WTC11 (cell line): Measurements from ENCODE around the gene PDE8A. TPM values are rescaled to one million over a fixed set of nuclear protein-coding genes. Genes with fewer than 3 reads are reported as not detected.

Source experiments
- ATAC-seq: fragments of 200-7000 bp; cut with Tn5 transposase; 2 replicates; pipeline ENCODE4 v1.10.0; 2021; ENCODE audit warnings: mild to moderate bottlenecking, moderate library complexity
- CTCF ChIA-PET: fragments of 300-600 bp; sonication (Branson Sonifier 250); formaldehyde crosslinking; loops from one replicate; lab custom pipeline; 2021; ENCODE audit warnings: antibody characterized with exemption; lab: Charles Lee
- POLR2A ChIA-PET: fragments of 350-600 bp; sonication (Branson Sonifier 250); formaldehyde crosslinking; loops from one replicate; lab custom pipeline; 2021; ENCODE audit warnings: antibody characterized with exemption; lab: Charles Lee
- DNase-seq: peaks from one replicate; pipeline ENCODE4 v3.0.0; 2021; ENCODE audit warnings: low spot score
- H3K27ac Mint-ChIP-seq: 2 replicates; pipeline ENCODE4 v1.8.0; 2021; ENCODE audit warnings: mixed read lengths
- H3K27me3 Mint-ChIP-seq: 2 replicates; pipeline ENCODE4 v1.8.0; 2021; ENCODE audit warnings: low read depth, mild to moderate bottlenecking, moderate library complexity, mixed read lengths
- H3K36me3 Mint-ChIP-seq: 2 replicates; pipeline ENCODE4 v1.8.0; 2021; ENCODE audit warnings: mixed read lengths
- H3K4me1 Mint-ChIP-seq: 2 replicates; pipeline ENCODE4 v1.8.0; 2022; ENCODE audit warnings: mixed read lengths
- H3K4me3 Mint-ChIP-seq: 2 replicates; pipeline ENCODE4 v1.8.0; 2021; ENCODE audit warnings: mild to moderate bottlenecking, moderate library complexity, mixed read lengths
- H3K9me3 Mint-ChIP-seq: 2 replicates; pipeline ENCODE4 v1.8.0; 2021; ENCODE audit warnings: mixed read lengths
- ATF1 ChIP-seq: sonication (generic); formaldehyde crosslinking; IDR thresholded peaks from 2 replicates; pipeline ENCODE4 v1.8.1; 2023; ENCODE audit warnings: mild to moderate bottlenecking, moderate library complexity, missing genetic modification reagents
- CBFB ChIP-seq: sonication (generic); formaldehyde crosslinking; IDR thresholded peaks from 2 replicates; pipeline ENCODE4 v1.8.1; 2022; ENCODE audit warnings: mild to moderate bottlenecking, low read depth, missing genetic modification reagents
- E2F1 ChIP-seq: sonication (generic); formaldehyde crosslinking; IDR thresholded peaks from 2 replicates; pipeline ENCODE4 v1.8.0; 2022; ENCODE audit warnings: mild to moderate bottlenecking, missing genetic modification reagents
- E2F4 ChIP-seq: sonication (generic); formaldehyde crosslinking; IDR thresholded peaks from 2 replicates; pipeline ENCODE4 v1.8.1; 2022; ENCODE audit warnings: low read depth, mild to moderate bottlenecking, moderate library complexity, missing genetic modification reagents, borderline replicate concordance
- ESRRA ChIP-seq: sonication (generic); formaldehyde crosslinking; IDR thresholded peaks from 2 replicates; pipeline ENCODE4 v1.8.1; 2022; ENCODE audit warnings: mild to moderate bottlenecking, missing genetic modification reagents, borderline replicate concordance
- JUN ChIP-seq: sonication (generic); formaldehyde crosslinking; IDR thresholded peaks from 2 replicates; pipeline ENCODE4 v1.8.0; 2023; ENCODE audit warnings: mild to moderate bottlenecking, missing genetic modification reagents
- NFE2L1 ChIP-seq: sonication (generic); formaldehyde crosslinking; IDR thresholded peaks from 2 replicates; pipeline ENCODE4 v1.8.1; 2023; ENCODE audit warnings: missing genetic modification reagents
- NR1H2 ChIP-seq: sonication (generic); formaldehyde crosslinking; IDR thresholded peaks from 2 replicates; pipeline ENCODE4 v1.9.0; 2021; ENCODE audit warnings: mild to moderate bottlenecking, moderate library complexity, missing genetic modification reagents
- NR3C1 ChIP-seq: sonication (generic); formaldehyde crosslinking; conservative IDR thresholded peaks from 2 replicates; pipeline ENCODE4 v1.8.1; 2023; ENCODE audit warnings: low read depth, mild to moderate bottlenecking, missing genetic modification reagents
- PRDM15 ChIP-seq: sonication (generic); formaldehyde crosslinking; IDR thresholded peaks from 2 replicates; pipeline ENCODE4 v1.8.0; 2022; ENCODE audit warnings: missing genetic modification reagents
- SMAD3 ChIP-seq: sonication (generic); formaldehyde crosslinking; IDR thresholded peaks from 2 replicates; pipeline ENCODE4 v1.8.0; 2022; ENCODE audit warnings: missing genetic modification reagents, mild to moderate bottlenecking, borderline replicate concordance
- TP53 ChIP-seq: sonication (generic); formaldehyde crosslinking; IDR thresholded peaks from 2 replicates; pipeline ENCODE4 v1.8.1; 2023; ENCODE audit warnings: mild to moderate bottlenecking, missing genetic modification reagents
- USF2 ChIP-seq: sonication (generic); formaldehyde crosslinking; IDR thresholded peaks from 2 replicates; pipeline ENCODE4 v1.8.1; 2023; ENCODE audit warnings: mild to moderate bottlenecking, missing genetic modification reagents, moderate library complexity
- ZBTB21 ChIP-seq: sonication (generic); formaldehyde crosslinking; IDR thresholded peaks from 2 replicates; pipeline ENCODE4 v1.8.1; 2023; ENCODE audit warnings: mild to moderate bottlenecking, missing genetic modification reagents, borderline replicate concordance
- ZNF317 ChIP-seq: sonication (generic); formaldehyde crosslinking; IDR thresholded peaks from 2 replicates; pipeline ENCODE4 v1.8.1; 2023; ENCODE audit warnings: low read depth, mild to moderate bottlenecking, moderate library complexity, missing genetic modification reagents, borderline replicate concordance
- ZNF512 ChIP-seq: sonication (generic); formaldehyde crosslinking; IDR thresholded peaks from 2 replicates; pipeline ENCODE4 v1.8.1; 2022; ENCODE audit warnings: missing genetic modification reagents, borderline replicate concordance
- total RNA-seq: library from RNA; stranded (reverse); gene quantifications from 3 replicates; pipeline ENCODE4 v1.2.3, GENCODE V29; 2021
- TF ChIP-seq, protein P1 (sequence below): sonication (generic); formaldehyde crosslinking; IDR thresholded peaks from 2 replicates; pipeline ENCODE4 v1.8.1; 2022; ENCODE audit warnings: mild to moderate bottlenecking, missing genetic modification reagents, moderate library complexity, borderline replicate concordance
- TF ChIP-seq, protein P2 (sequence below): sonication (generic); formaldehyde crosslinking; IDR thresholded peaks from 2 replicates; pipeline ENCODE4 v1.8.1; 2023; ENCODE audit warnings: mild to moderate bottlenecking, moderate library complexity, missing genetic modification reagents

Gene PDE8A
- total RNA-seq, 1 experiment from 2014 or later: 13.9 TPM

DNA sequence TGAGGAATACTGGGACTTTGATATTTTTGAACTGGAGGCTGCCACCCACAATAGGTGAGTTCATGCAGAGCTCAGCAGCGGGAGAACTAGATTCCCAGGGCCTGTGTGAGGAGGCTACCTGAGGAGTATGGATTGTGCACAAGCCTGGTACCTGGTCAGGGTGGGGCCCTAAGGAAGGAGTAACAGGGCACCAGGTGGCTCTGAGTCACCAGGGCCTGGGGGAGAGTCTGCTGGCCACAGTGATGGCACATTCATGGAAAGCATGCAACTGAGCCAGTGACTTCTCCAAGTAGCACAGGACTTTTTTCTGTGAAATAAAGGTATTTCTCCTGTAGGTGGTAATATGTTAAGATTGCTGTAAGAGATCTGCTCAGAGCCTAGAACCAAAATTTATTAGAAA, 134.4 kb downstream of the PDE8A start (continued):
- no peak for TF ChIP-seq PRDM15 (CRISPR knock-in tag)
- no peak for TF ChIP-seq ZBTB21

GRCh38 chr15:85116494-85116893, 134.8 kb downstream of the PDE8A start:
- no peak for DNase-seq
- Mint-ChIP-seq H3K36me3 (peaks cover 10% of the 10 kb centered on the region), H3K9me3 (no peaks in the 10 kb centered on the region)
- ChIA-PET CTCF (no interaction called here), POLR2A (no interaction called here)
- TF ChIP-seq E2F1 (CRISPR knock-in tag) (no peak), ESRRA (CRISPR knock-in tag) (no peak), ATF1 (CRISPR knock-in tag) (no peak), E2F4 (CRISPR knock-in tag) (no peak), CBFB (no peak), USF2 (CRISPR knock-in tag) (no peak), NR3C1 (no peak), ZNF512 (CRISPR knock-in tag) (no peak), JUN (CRISPR knock-in tag) (no peak), ZNF317 (CRISPR knock-in tag) (no peak), TP53 (CRISPR knock-in tag) (no peak), NFE2L1 (CRISPR knock-in tag) (no peak), NR1H2 (CRISPR knock-in tag) (no peak), SMAD3 (CRISPR knock-in tag) (no peak)
- TF ChIP-seq, protein P1, sequence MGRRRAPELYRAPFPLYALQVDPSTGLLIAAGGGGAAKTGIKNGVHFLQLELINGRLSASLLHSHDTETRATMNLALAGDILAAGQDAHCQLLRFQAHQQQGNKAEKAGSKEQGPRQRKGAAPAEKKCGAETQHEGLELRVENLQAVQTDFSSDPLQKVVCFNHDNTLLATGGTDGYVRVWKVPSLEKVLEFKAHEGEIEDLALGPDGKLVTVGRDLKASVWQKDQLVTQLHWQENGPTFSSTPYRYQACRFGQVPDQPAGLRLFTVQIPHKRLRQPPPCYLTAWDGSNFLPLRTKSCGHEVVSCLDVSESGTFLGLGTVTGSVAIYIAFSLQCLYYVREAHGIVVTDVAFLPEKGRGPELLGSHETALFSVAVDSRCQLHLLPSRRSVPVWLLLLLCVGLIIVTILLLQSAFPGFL (CRISPR knock-in tag): no peak
- TF ChIP-seq, protein P2, sequence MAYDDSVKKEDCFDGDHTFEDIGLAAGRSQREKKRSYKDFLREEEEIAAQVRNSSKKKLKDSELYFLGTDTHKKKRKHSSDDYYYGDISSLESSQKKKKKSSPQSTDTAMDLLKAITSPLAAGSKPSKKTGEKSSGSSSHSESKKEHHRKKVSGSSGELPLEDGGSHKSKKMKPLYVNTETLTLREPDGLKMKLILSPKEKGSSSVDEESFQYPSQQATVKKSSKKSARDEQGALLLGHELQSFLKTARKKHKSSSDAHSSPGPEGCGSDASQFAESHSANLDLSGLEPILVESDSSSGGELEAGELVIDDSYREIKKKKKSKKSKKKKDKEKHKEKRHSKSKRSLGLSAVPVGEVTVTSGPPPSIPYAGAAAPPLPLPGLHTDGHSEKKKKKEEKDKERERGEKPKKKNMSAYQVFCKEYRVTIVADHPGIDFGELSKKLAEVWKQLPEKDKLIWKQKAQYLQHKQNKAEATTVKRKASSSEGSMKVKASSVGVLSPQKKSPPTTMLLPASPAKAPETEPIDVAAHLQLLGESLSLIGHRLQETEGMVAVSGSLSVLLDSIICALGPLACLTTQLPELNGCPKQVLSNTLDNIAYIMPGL (CRISPR knock-in tag): no peak
- TF ChIP-seq, all 79 proteins: peak for 0
- no peak overlapping the region for H3K4me3 Mint-ChIP-seq
- no peaks in the 10 kb centered on the region for H3K4me1 Mint-ChIP-seq
- no peaks in the 10 kb centered on the region for H3K27me3 Mint-ChIP-seq
- ATAC-seq: no peak
- H3K27ac Mint-ChIP-seq: no peak overlapping the region
